ENCODE measurements around the gene PLAC1. TPM values are rescaled to one million over a fixed set of nuclear protein-coding genes. Genes with fewer than 3 reads are reported as not detected.

PLAC1 gene
- total RNA-seq, 1 experiment from 2014 or later: 2.6 TPM

DNA sequence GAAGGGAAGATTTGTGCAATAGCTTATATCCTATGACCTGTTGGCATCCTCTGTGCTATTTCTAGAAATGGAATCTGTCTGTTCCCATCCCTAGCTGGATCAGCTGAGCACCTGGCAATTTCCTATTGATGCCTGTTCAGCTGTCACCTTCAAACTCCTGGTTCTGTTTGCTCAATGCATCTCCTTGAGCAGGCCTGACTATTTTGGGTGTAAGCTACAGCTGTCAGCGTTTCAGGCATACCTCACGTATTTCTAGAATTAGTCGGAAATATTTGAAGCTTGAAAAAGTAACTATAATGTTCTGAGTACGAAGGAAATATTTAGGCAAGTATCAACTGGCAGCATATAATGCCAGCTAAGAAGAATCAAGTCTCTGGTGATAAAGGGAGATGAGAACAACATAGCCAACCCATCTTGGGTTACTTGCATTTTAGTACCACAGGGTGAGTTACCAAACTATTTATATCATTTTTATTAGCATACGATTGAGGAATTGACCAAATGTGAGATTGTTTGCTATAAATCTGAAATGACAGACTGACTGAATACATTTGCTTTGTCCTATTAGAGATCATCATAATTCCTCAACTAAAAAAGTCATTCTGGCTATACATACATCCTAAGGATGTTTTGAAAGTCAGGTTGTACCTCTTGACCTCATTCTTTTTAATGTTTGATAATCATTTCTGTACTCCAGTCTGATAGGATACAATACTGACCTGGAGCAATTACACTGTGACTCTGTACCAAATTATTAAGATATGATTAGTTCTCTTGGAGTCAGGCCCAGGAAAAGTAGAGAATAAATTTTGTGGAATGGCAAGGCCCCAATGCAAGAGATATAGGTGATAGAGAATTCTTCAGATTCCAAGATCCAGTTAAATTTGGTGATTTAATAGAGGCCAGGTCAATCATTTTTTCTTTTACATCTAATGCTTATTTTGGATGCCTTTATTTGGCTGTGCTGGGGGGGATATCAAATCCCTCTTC is 36.4 kb upstream of the PLAC1 start:
- CTCF ChIA-PET: no interaction called here
- no peaks in the 10 kb centered on the region for H3F3A ChIP-seq (ENCODE audit: low read length, unreplicated experiment)
- BruUV-seq (replicated peaks): no TSS peak

DNA sequence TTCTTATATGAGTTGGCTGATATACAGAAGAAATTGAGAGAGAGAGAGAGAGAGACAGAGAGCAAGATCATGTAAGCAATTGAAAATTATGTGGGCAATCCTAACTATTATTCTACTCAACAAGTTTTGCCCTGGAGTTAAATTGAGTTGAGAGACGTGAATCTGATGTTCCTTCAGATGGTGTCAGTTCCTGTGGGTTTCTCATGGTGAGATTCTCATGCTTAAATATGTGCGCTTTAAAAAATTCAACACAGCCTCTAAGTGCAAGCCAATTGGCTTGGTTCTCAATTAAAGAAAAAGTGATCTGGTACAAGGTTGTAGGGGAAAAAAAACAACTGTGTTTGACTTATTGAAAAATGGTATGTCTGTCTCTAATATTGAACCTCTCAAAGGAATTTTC is 35.4 kb upstream of the PLAC1 start:
- DNase-seq (no peak), ATAC-seq (no peak)
- Histone ChIP-seq H3K9me3 (ENCODE audit: low read length) (no peaks in the 10 kb centered on the region), H3K4me2 (ENCODE audit: low read length) (no peak overlapping the region), H3K4me3 (ENCODE audit: low read length) (no peak overlapping the region), H3K79me2 (ENCODE audit: low read length) (no peaks in the 10 kb centered on the region), H3F3A (ENCODE audit: low read length, unreplicated experiment) (peaks cover 5% of the 10 kb centered on the region), H3K27me3 (ENCODE audit: low read length) (no peaks in the 10 kb centered on the region), H3K9me2 (replicated peaks; ENCODE audit: low read length) (no peaks in the 10 kb centered on the region), H2AFZ (ENCODE audit: low read length) (no peak overlapping the region), H3K4me1 (ENCODE audit: insufficient read depth, low read length) (peaks cover 57% of the 10 kb centered on the region), H3K9ac (ENCODE audit: low read length) (no peak overlapping the region), H4K20me1 (ENCODE audit: low read length) (no peaks in the 10 kb centered on the region), H3K36me3 (ENCODE audit: low read depth, low read length) (no peaks in the 10 kb centered on the region), H3K27ac (ENCODE audit: low read length) (no peak overlapping the region)
- ChIA-PET CTCF (no interaction called here), POLR2A (ENCODE audit: unreplicated experiment) (no interaction called here)
- TF ChIP-seq, protein P1, sequence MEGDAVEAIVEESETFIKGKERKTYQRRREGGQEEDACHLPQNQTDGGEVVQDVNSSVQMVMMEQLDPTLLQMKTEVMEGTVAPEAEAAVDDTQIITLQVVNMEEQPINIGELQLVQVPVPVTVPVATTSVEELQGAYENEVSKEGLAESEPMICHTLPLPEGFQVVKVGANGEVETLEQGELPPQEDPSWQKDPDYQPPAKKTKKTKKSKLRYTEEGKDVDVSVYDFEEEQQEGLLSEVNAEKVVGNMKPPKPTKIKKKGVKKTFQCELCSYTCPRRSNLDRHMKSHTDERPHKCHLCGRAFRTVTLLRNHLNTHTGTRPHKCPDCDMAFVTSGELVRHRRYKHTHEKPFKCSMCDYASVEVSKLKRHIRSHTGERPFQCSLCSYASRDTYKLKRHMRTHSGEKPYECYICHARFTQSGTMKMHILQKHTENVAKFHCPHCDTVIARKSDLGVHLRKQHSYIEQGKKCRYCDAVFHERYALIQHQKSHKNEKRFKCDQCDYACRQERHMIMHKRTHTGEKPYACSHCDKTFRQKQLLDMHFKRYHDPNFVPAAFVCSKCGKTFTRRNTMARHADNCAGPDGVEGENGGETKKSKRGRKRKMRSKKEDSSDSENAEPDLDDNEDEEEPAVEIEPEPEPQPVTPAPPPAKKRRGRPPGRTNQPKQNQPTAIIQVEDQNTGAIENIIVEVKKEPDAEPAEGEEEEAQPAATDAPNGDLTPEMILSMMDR (conservative IDR thresholded peaks at IDR 0.05; ENCODE audit: low read depth, low read length): no peak
- TF ChIP-seq EZH2phosphoT487 (IDR thresholded peaks at IDR 0.05; ENCODE audit: borderline replicate concordance, low read length) (no peak), EZH2 (IDR thresholded peaks at IDR 0.05; ENCODE audit: low read length, unreplicated experiment) (no peak)
- intact Hi-C loops (cut with micrococcal nuclease): no loop called here
- BruUV-seq (replicated peaks): no TSS peak

More for the DNA sequence above, 36.4 kb upstream of the PLAC1 start:
- H3K9me2 ChIP-seq (replicated peaks; ENCODE audit: low read length): no peaks in the 10 kb centered on the region
- no peaks in the 10 kb centered on the region for H3K36me3 ChIP-seq (ENCODE audit: low read depth, low read length)
- no peaks in the 10 kb centered on the region for H4K20me1 ChIP-seq (ENCODE audit: low read length)
- H3K9ac ChIP-seq (ENCODE audit: low read length): no peak overlapping the region
- TF ChIP-seq EZH2phosphoT487 (IDR thresholded peaks at IDR 0.05; ENCODE audit: borderline replicate concordance, low read length) (no peak), EZH2 (IDR thresholded peaks at IDR 0.05; ENCODE audit: low read length, unreplicated experiment) (no peak)
- TF ChIP-seq, protein P1 (conservative IDR thresholded peaks at IDR 0.05; ENCODE audit: low read depth, low read length): no peak
- POLR2A ChIA-PET (ENCODE audit: unreplicated experiment): no interaction called here
- no peaks in the 10 kb centered on the region for H3K27me3 ChIP-seq (ENCODE audit: low read length)
- ATAC-seq: no peak
- no peak overlapping the region for H2AFZ ChIP-seq (ENCODE audit: low read length)
- no peaks in the 10 kb centered on the region for H3K9me3 ChIP-seq (ENCODE audit: low read length)
- peaks cover 48% of the 10 kb centered on the region for H3K4me1 ChIP-seq (ENCODE audit: insufficient read depth, low read length)
- no peaks in the 10 kb centered on the region for H3K79me2 ChIP-seq (ENCODE audit: low read length)
- DNase-seq: no peak
- intact Hi-C loops (cut with micrococcal nuclease): no loop called here
- no peak overlapping the region for H3K27ac ChIP-seq (ENCODE audit: low read length)
- no peak overlapping the region for H3K4me2 ChIP-seq (ENCODE audit: low read length)
- no peak overlapping the region for H3K4me3 ChIP-seq (ENCODE audit: low read length)

DNA sequence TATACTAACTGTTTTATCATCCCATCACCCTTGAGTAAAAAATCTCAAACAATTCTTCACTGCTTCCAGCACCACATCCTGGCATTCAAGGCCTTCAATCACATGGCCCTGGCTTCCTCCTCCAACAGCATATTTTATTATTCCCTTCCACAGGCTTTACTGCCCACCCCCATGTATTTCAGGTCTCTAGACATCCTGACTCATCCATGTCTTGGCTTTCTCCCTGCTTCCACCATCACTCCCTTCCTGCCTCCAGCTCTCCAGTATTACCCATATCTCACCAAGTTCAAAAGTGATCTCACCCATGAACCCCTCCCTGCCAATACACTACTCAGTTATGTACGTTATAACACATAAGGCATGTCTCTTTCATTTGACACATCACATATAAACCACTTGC is 34.7 kb upstream of the PLAC1 start:
- Histone ChIP-seq H2AFZ (ENCODE audit: low read length) (no peak overlapping the region), H3K27ac (ENCODE audit: low read length) (peak overlapping the region; percentile 52), H3K79me2 (ENCODE audit: low read length) (no peaks in the 10 kb centered on the region), H3F3A (ENCODE audit: low read length, unreplicated experiment) (peaks cover 8% of the 10 kb centered on the region), H4K20me1 (ENCODE audit: low read length) (no peaks in the 10 kb centered on the region), H3K27me3 (ENCODE audit: low read length) (no peaks in the 10 kb centered on the region), H3K9me3 (ENCODE audit: low read length) (no peaks in the 10 kb centered on the region), H3K9ac (ENCODE audit: low read length) (no peak overlapping the region), H3K4me2 (ENCODE audit: low read length) (no peak overlapping the region), H3K9me2 (replicated peaks; ENCODE audit: low read length) (no peaks in the 10 kb centered on the region), H3K36me3 (ENCODE audit: low read depth, low read length) (no peaks in the 10 kb centered on the region), H3K4me1 (ENCODE audit: insufficient read depth, low read length) (peaks cover 63% of the 10 kb centered on the region), H3K4me3 (ENCODE audit: low read length) (no peak overlapping the region)
- ATAC-seq (peak; percentile 64), DNase-seq (peak; percentile 74)
- TF ChIP-seq EZH2 (IDR thresholded peaks at IDR 0.05; ENCODE audit: low read length, unreplicated experiment) (no peak), EZH2phosphoT487 (IDR thresholded peaks at IDR 0.05; ENCODE audit: borderline replicate concordance, low read length) (no peak)
- TF ChIP-seq, protein P1 (conservative IDR thresholded peaks at IDR 0.05; ENCODE audit: low read depth, low read length): no peak
- ChIA-PET CTCF (no interaction called here), POLR2A (ENCODE audit: unreplicated experiment) (no interaction called here)
- intact Hi-C loops (cut with micrococcal nuclease): no loop called here
- BruUV-seq (replicated peaks): no TSS peak
